NCI-H446 (cell line): ENCODE measurements around the gene ECHS1.

ENCODE experiments used
- DNase-seq, 2 experiments: peaks; one replicate each; lab custom pipeline; 2025; lab: John Stamatoyannopoulos, UW

The ECHS1 gene

GRCh38 chr10:133358162-133358924 is 14.8 kb downstream of the ECHS1 start:
- no peak for DNase-seq

- peak in 1 of 2 experiments; percentile 31 for DNase-seq
Measured at GRCh38 chr10:133357285-133358161, 15.6 kb downstream of the ECHS1 start, which contains the start of gene FUOM. TSS of gene FUOM (minus strand) at chr10:133358019. CDS start at chr10:133358007, 12 bp downstream.

DNA sequence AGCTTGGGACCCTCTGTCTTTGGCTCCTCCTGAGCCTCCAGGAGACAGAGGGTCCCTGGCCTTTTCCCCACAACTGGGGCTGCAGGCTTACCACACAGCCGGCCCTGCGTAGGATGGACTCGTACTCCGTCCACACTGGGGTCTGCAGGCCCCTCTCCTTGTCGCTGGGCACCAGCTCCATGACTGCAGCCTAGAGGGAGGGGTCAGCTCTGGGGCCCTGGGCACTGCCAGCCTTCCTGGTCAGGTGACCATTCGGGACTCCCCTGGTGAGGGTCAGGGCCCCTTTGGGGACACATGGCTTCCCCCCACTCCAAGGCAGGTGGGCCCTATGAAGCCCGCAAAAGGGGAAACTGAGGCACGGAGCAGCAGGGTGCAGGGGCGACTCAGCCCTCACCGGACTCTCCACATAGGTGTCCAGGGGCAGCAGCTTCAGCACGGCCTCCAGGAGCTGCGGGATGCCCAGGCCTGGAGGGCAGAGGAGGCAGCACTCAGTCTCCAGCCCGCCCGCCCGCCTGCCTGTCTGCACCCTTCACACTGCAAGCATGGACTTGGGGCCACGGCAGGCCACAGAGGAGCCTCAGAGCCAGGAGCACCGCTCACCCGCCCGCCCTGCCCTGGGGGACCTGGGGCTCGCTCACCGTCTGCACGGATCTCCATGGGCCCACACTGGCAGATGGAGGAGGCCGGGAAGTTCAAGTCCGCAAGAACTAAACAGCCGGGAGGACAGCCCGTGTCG is 16.4 kb downstream of the ECHS1 start:
- no peak for DNase-seq

DNA sequence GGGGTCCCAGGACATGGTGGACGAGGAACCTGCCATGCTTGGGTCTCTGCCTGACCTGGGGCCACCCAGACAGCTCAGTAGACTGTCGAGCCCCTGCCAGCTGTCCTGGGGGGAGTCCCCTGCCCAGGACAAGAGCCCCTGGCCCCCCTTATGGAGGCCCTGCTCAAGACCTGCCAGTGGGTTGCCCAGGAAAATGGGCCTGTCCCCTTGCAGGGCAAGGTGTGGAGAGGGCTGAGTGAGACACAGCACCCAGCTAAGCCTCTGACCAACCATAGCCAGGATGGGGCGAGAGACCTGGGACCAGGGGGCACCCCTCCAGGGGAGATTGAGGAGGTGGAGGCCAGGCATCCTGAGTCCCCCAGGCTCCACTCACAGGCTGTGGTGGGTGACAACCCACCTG is 17.2 kb downstream of the ECHS1 start:
- no peak for DNase-seq

- no peak for DNase-seq
Measured at GRCh38 chr10:133355266-133355665, 17.9 kb downstream of the ECHS1 start.

DNA sequence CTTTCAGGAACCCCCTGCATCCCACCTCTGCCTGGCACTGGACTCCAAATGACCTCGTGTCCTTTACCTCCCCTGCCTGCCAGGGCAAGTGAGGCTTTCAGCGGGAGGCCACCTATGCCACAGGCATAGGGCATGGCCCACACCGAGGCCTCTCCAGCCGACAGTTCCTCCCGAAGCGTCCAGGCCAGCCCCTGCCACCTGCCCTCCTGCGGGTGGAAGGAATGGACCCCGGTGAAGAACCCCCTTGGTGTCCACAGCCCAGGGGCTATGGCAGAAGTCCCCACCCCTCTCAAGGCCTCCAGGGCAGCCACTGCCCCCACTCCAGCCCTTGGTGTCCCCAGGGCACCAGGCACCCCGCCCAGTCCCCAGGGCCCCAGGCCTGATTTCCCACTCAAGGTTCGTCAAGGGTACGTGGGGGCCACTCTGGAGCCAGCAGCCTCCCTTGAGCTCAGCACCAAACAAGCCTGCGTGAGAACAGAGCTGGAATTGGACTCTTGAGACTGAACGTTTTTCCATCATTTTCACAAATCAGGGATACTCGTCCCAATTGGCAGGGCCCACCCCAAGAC is 18.4 kb downstream of the ECHS1 start:
- DNase-seq = no peak

DNA sequence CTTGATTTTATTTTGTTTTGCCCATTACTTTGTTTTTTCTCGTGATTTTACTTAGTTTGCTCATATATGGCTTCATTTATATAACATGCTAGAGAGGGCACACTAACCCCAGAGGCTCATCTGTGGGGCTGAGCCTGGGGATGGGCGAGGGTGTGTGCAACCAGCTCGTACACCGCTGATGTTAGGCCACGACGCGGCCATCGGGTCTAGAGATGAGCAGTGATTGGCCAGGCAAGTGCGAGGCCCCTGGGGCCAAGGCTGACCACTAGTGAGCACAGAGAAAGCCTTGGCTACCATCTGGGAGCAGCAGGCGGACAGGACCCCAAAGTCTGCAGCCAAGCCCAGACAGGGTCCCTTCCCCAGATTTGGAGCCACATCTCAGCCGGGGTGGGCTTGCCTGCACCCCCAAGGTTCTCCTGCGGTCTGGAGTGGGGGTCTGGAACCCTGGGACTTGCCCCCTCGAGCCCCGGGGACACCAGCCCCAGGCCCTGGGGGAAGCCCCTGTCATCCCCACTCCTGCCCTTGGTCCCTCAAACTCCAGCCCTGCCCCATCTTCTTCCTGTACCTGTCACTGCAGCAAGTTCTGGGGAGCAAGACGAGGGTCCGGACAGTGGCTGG is 19.1 kb downstream of the ECHS1 start:
- no peak for DNase-seq

DNA sequence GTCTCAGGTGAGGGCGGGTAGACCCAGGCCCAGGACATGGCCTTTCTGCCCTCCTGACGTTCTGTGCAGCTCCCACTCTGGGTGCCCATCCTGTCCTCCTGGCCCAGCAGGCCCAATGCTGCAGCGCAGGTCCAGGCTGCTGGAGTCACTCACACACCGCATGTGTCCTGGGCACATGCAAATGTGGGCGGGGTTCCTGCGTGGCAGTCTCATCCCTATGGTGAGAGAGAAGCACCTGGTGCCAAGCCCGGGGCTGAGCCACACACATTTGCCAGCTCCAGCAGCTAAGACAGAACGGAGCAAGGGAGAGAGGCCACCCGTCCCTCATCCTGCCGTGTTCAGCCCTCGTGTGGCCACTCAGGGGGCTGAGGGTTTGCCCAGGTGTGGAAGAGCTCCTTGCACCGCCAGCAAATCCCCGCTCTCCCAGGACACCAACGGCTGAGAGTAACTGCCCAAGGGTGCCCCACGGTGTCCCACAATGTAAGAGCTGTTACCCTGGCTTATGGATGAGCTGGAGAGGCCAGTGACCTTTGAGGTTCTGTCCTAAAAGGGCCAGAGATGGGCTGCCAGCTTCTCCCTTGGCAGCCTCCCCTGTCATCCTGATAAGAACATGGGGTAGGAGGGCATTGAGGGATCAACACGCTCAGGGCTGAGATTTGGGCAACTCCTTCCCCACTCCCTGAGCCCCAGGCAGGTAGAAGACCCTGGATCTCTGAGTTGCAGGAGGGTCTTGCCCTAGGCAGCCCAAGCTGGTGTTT is 19.8 kb downstream of the ECHS1 start:
- no peak for DNase-seq

GRCh38 chr10:133351408-133352318 is 21.5 kb downstream of the ECHS1 start:
- DNase-seq = no peak

DNA sequence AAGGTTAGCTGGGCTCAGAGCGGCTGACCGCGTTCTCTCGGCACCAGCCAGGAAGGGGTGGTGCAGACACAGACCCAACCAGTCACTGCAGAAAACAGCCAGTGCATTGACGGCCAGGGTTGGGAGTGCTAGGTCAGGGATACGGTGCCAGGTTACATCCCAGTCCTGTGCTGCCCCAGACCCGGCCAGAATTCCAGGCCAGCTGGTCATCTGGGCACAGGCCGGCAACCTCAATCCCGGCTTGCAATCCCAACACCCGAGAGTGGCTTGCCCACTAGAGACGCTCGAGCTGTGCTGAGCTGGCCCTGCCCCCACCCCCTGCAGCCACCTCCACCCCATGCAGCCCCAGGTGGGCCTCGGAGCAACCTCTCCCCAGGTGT is 22.2 kb downstream of the ECHS1 start:
- DNase-seq = no peak

DNA sequence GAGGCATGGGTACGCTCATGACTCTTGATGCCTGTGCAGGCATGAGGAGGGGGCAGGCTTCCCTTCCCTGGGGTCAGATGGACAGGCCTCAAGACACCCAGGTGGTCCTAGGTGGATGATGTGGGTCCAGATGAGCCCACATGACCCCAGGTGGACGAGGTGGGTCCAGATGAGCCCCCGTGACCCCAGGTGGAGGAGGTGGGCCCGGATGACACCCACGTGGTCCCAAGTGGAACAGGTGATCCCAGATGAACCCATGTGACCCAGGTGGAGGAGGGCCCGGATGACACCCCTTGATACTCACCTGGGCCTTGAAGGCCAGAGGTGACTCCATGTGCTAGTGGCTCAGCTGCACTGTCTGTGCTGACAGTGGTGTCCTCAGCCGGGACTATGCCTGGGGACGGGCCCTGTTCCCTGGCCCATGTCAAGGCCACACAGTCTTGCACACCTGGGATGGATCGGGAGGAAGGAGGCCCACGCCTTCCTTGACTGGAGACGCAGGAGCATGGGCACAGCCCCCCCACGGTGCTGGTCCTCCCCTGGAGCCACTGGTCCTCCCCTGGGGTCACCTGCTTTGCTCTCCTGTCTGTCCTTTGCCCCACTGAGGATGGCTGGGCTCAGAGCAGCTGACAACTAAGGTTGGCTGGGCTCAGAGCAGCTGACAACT is 22.7 kb downstream of the ECHS1 start:
- DNase-seq = no peak

DNA sequence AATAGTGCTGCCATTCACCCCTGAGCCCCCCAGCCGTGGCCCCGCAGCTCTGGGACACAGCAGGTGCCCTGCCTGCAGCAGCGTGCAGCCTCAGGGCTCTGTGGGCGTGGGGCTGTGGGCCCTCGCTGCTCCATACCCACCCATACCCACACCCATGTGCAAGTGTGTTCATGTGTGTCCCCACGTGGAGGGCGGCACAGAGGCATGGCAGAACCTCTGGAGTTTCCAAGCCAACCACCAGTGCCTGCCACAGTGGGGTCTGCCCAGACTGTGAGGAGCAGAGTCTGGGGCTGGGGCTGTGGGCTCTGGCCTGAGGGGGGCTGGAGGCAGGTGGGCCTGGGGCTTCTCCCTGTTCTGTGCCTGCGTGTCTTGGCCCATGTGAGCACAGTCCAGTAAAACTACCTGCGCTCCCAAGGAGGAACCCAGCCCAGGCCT is 23.6 kb downstream of the ECHS1 start:
- no peak for DNase-seq

GRCh38 chr10:133349160-133349568 is 24.0 kb downstream of the ECHS1 start:
- no peak for DNase-seq

DNA sequence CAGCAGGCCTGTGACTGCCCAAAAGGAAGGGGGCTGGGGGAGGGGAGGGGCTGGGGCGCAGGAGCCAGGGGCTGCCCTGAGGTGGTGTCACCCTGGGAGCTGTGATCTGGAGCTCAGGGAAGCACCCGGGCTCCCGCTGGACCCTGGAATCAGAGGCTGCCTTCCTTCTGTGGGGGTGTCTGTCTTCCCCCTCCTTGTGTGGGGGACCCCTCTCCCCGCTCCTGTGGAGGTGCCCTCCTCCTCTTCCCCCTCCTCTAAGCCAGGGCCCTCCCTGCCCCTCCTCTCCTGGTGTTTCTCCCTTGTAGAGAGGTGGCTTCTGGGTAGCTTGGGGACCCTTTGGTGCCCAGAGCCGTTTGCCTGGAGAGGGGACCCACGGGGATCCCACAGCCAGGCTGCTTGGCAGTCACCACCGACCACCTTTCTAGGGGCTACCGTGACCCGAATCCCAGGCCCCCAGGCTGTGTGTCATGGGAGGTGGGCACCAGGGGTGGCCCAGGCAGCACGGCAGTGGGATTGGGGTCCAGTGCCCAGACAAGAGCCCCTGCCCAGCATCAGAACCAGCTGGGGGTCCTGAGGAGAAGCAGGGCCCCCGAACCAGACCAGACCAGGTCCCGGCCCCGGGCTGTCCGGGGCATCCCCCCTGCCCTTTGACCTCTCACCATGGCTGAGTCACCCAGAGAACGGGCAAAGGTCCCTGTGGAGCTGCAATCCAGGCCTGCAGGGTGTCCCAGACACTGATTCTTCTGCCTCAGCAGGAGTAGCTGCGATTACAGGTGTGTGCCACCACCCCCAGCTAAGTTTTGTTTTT is 25.2 kb downstream of the ECHS1 start:
- no peak for DNase-seq

- no peak for DNase-seq
Measured at GRCh38 chr10:133346413-133346812, 26.7 kb downstream of the ECHS1 start.

DNA sequence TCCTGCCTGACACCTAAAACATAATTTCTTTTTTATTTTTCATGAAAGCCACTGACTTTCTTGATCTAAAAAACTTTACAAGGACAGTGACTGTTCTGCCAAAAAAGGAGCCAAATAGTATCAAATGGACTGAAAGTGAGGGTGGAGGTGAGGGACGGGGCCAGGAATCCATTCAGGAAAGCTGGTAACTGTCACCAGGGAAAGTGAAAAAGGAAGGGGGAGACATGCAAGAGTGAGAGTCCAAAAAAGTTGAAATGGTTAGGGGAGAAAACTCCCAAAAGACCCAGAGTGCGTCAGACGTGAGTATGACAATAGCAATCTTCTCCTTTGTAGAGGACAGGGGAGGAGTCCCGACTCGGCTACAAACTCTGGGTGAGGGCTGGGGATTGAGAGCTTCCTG is 28.9 kb downstream of the ECHS1 start:
- DNase-seq = no peak

GRCh38 chr10:133343558-133343957 is 29.6 kb downstream of the ECHS1 start:
- no peak for DNase-seq

GRCh38 chr10:133342942-133343341 is 30.2 kb downstream of the ECHS1 start:
- DNase-seq = no peak
